OCI-LY3 (cell line): ENCODE data around the gene SGSM2.

Experiments
- H2AFZ ChIP-seq: fragments of 200-600, 300-600 bp; shearing (Covaris generic); 2 replicates; pipeline ENCODE4 v1.6.0; 2014; ENCODE audit warnings: antibody characterized with exemption, low read depth, low read length
- H3K27ac ChIP-seq: fragments of 200-600, 300-600 bp; sonication (generic); 2 replicates; pipeline ENCODE4 v1.5.1; 2014; ENCODE audit warnings: mild to moderate bottlenecking, low read length, moderate library complexity, mixed read lengths
- H3K27me3 ChIP-seq: fragments of 200-600, 300-600 bp; sonication (generic); 2 replicates; pipeline ENCODE4 v1.6.1; 2014; ENCODE audit warnings: low read depth, low read length, mixed read lengths
- H3K36me3 ChIP-seq: fragments of 200-600, 300-600 bp; sonication (generic); replicated peaks from 2 replicates; pipeline ENCODE3; 2014; ENCODE audit warnings: low read depth, low read length, mixed read lengths
- H3K4me1 ChIP-seq: fragments of 300-600, 200-600 bp; sonication (generic); 2 replicates; pipeline ENCODE4 v1.6.1; 2014; ENCODE audit warnings: low read length, mixed read lengths
- H3K4me2 ChIP-seq: fragments of 200-600, 300-600 bp; sonication (generic); 2 replicates; pipeline ENCODE4 v1.6.1; 2014; ENCODE audit warnings: low read length, mixed read lengths
- H3K4me3 ChIP-seq: fragments of 300-600, 200-600 bp; sonication (generic); 2 replicates; pipeline ENCODE4 v1.5.1; 2014; ENCODE audit warnings: antibody characterized with exemption, mild to moderate bottlenecking, low read length, moderate library complexity
- H3K79me2 ChIP-seq: fragments of 300-600, 200-600 bp; shearing (Covaris generic); 2 replicates; pipeline ENCODE4 v1.6.1; 2014; ENCODE audit warnings: mild to moderate bottlenecking, low read length, mixed read lengths
- H3K9ac ChIP-seq: fragments of 300-600, 200-600 bp; shearing (Covaris generic); 2 replicates; pipeline ENCODE4 v1.6.0; 2014; ENCODE audit warnings: mild to moderate bottlenecking, low read length, moderate library complexity
- H3K9me3 ChIP-seq: fragments of 200-600, 300-600 bp; shearing (Covaris generic); 2 replicates; pipeline ENCODE4 v1.6.1; 2014; ENCODE audit warnings: low read length, mixed read lengths; ENCODE audit not compliant: insufficient read depth
- H4K20me1 ChIP-seq: fragments of 200-600, 300-600 bp; sonication (generic); 2 replicates; pipeline ENCODE4 v1.6.1; 2016; ENCODE audit warnings: low read length, mixed read lengths; ENCODE audit not compliant: insufficient read depth
- CTCF ChIP-seq: fragments of 200-600, 300-600 bp; sonication (generic); IDR thresholded peaks from 2 replicates; pipeline ENCODE4 v1.5.1; 2014; ENCODE audit warnings: antibody characterized with exemption, low read length, low read depth
- EZH2phosphoT487 ChIP-seq: fragments of 200-600 bp; shearing (Covaris generic); IDR thresholded peaks from 2 replicates; pipeline ENCODE4 v1.6.1; 2018; ENCODE audit warnings: antibody characterized with exemption, mixed run types, low read depth

SGSM2 gene

GRCh38 chr17:2406271-2406902 is 69.1 kb downstream of the SGSM2 start:
- no peak overlapping the region for H3K4me2 ChIP-seq

GRCh38 chr17:2406903-2407790 is 69.8 kb downstream of the SGSM2 start:
- Histone ChIP-seq H3K36me3 (peaks cover 5% of the 10 kb centered on the region), H3K9ac (no peak overlapping the region), H4K20me1 (no peaks in the 10 kb centered on the region), H3K4me3 (no peak overlapping the region), H3K27me3 (no peaks in the 10 kb centered on the region), H3K9me3 (no peaks in the 10 kb centered on the region), H3K4me1 (peaks cover 4% of the 10 kb centered on the region), H3K79me2 (no peaks in the 10 kb centered on the region), H3K27ac (no peak overlapping the region), H3K4me2 (no peak overlapping the region), H2AFZ (no peak overlapping the region)
- no peak for TF ChIP-seq EZH2phosphoT487
- no peak for TF ChIP-seq CTCF

More at GRCh38 chr17:2406271-2406902, 69.1 kb downstream of the SGSM2 start:
- TF ChIP-seq CTCF (no peak), EZH2phosphoT487 (no peak)
- Histone ChIP-seq H3K9me3 (no peaks in the 10 kb centered on the region), H3K27ac (no peak overlapping the region), H3K36me3 (peaks cover 5% of the 10 kb centered on the region), H3K4me1 (peaks cover 4% of the 10 kb centered on the region), H3K79me2 (no peaks in the 10 kb centered on the region), H4K20me1 (no peaks in the 10 kb centered on the region), H3K9ac (no peak overlapping the region), H2AFZ (no peak overlapping the region), H3K4me3 (no peak overlapping the region), H3K27me3 (no peaks in the 10 kb centered on the region)

- Histone ChIP-seq H3K9me3 (no peaks in the 10 kb centered on the region), H4K20me1 (no peaks in the 10 kb centered on the region), H2AFZ (no peak overlapping the region), H3K27ac (no peak overlapping the region), H3K36me3 (peaks cover 13% of the 10 kb centered on the region), H3K4me2 (no peak overlapping the region), H3K27me3 (no peaks in the 10 kb centered on the region), H3K4me3 (no peak overlapping the region), H3K9ac (no peak overlapping the region), H3K4me1 (no peaks in the 10 kb centered on the region), H3K79me2 (no peaks in the 10 kb centered on the region)
- TF ChIP-seq CTCF (no peak), EZH2phosphoT487 (no peak)
Observed at GRCh38 chr17:2410951-2411350, 73.7 kb downstream of the SGSM2 start.

GRCh38 chr17:2412561-2413021 is 75.3 kb downstream of the SGSM2 start:
- Histone ChIP-seq H4K20me1 (no peaks in the 10 kb centered on the region), H3K9me3 (no peaks in the 10 kb centered on the region), H3K4me2 (no peak overlapping the region), H3K4me1 (no peaks in the 10 kb centered on the region), H3K36me3 (peaks cover 13% of the 10 kb centered on the region), H3K27ac (no peak overlapping the region), H3K79me2 (no peaks in the 10 kb centered on the region), H2AFZ (no peak overlapping the region), H3K27me3 (no peaks in the 10 kb centered on the region), H3K9ac (no peak overlapping the region), H3K4me3 (no peak overlapping the region)
- TF ChIP-seq CTCF: no peak
- TF ChIP-seq EZH2phosphoT487: no peak
